Keratinocyte (primary cell): Measurements from ENCODE around the gene FRMD1. TPM values are rescaled to one million over a fixed set of nuclear protein-coding genes. Genes with fewer than 3 reads are reported as not detected.

Source experiments
- DNase-seq: peaks from one replicate; pipeline ENCODE4 v3.0.0-alpha.2; 2011; ENCODE audit warnings: low read depth, missing footprints, low spot score
- FAIRE-seq: peaks from 2 replicates; lab custom pipeline; 2011; peaks lifted over from hg19 to GRCh38; lab: Jason Lieb, UNC
- H2AFZ ChIP-seq: 2 replicates; pipeline ENCODE4 v1.6.0; 2012; ENCODE audit warnings: low read length, control low read depth, inconsistent platforms; ENCODE audit not compliant: control insufficient read depth
- H3K27ac ChIP-seq: 2 replicates; pipeline ENCODE4 v1.5.1; 2011; ENCODE audit warnings: low read length; ENCODE audit not compliant: control insufficient read depth, insufficient read depth
- H3K27me3 ChIP-seq: 3 replicates; pipeline ENCODE4 v1.6.0; 2011; ENCODE audit warnings: low read length; ENCODE audit not compliant: control insufficient read depth, insufficient read depth; ENCODE audit errors: extremely low read depth
- H3K36me3 ChIP-seq, 2 experiments: 2 replicates in 1 of 2; 3 replicates in 1 of 2; pipeline ENCODE4 v1.5.1; 2011; ENCODE audit warnings: low read length in 2 of 2, mild to moderate bottlenecking in 1 of 2; ENCODE audit not compliant: control insufficient read depth in 2 of 2, insufficient read depth in 2 of 2; ENCODE audit errors: extremely low read depth in 1 of 2
- H3K4me1 ChIP-seq: 3 replicates; pipeline ENCODE4 v1.5.1; 2011; ENCODE audit warnings: low read length; ENCODE audit not compliant: control insufficient read depth, insufficient read depth; ENCODE audit errors: extremely low read depth
- H3K4me2 ChIP-seq: 3 replicates; pipeline ENCODE4 v1.6.0; 2011; ENCODE audit warnings: low read depth, low read length; ENCODE audit not compliant: control insufficient read depth, insufficient read depth; ENCODE audit errors: extremely low read depth
- H3K4me3 ChIP-seq, 3 experiments: fragments of 200-600 bp in 1 of 3; sonication (generic) in 1 of 3; 2 replicates in 2 of 3; 3 replicates in 1 of 3; pipeline ENCODE4 v1.5.1; 2011 to 2016; ENCODE audit warnings: low read length in 3 of 3, mild to moderate bottlenecking in 3 of 3, control low read depth in 2 of 3, inconsistent platforms in 1 of 3, low read depth in 1 of 3, mixed read lengths in 1 of 3, mixed run types in 1 of 3, moderate library complexity in 1 of 3; ENCODE audit not compliant: control insufficient read depth in 2 of 3, insufficient read depth in 2 of 3; ENCODE audit errors: extremely low read depth in 1 of 3
- H3K79me2 ChIP-seq: 2 replicates; pipeline ENCODE4 v1.6.0; 2012; ENCODE audit warnings: low read length; ENCODE audit not compliant: control insufficient read depth, insufficient read depth
- H3K9ac ChIP-seq: 3 replicates; pipeline ENCODE4 v1.6.0; 2011; ENCODE audit warnings: low read length; ENCODE audit not compliant: control insufficient read depth, insufficient read depth; ENCODE audit errors: extremely low read depth
- H3K9me1 ChIP-seq: 3 replicates; pipeline ENCODE4 v1.6.0; 2011; ENCODE audit warnings: low read length; ENCODE audit not compliant: control insufficient read depth, insufficient read depth; ENCODE audit errors: extremely low read depth
- H3K9me3 ChIP-seq: 2 replicates; pipeline ENCODE4 v1.5.1; 2012; ENCODE audit warnings: low read depth, low read length; ENCODE audit not compliant: control insufficient read depth
- H4K20me1 ChIP-seq: 3 replicates; pipeline ENCODE4 v1.6.0; 2011; ENCODE audit warnings: low read length; ENCODE audit not compliant: control insufficient read depth, insufficient read depth; ENCODE audit errors: extremely low read depth
- EZH2 ChIP-seq: IDR thresholded peaks from one replicate; pipeline ENCODE4 v1.6.1; 2012; ENCODE audit warnings: inconsistent platforms, mild to moderate bottlenecking, low read length, moderate library complexity
- dilution Hi-C: fragments of 300-500 bp; cut with MboI; formaldehyde crosslinking; loops from one replicate; pipeline ENCODE4 v1.7.0; 2020; ENCODE audit warnings: low sequenced_read_pairs; ENCODE audit not compliant: extremely low pct_ligation_motif_present
- polyA plus RNA-seq, 5 experiments: library from polyadenylated mRNA; depleted of rRNA in 3 of 5; stranded (reverse) in 3 of 5; stranded (forward) in 1 of 5; unstranded in 1 of 5; fragments of >200 nt; gene quantifications; 1 replicate in 1 of 5; 2 replicates in 3 of 5; 3 replicates in 1 of 5; pipeline versions ENCODE4 v1.2.1 to v1.2.3, GENCODE V29; 2011 to 2012; ENCODE audit warnings: missing spikeins in 2 of 5, low read depth in 1 of 5, low replicate concordance in 1 of 5
- TF ChIP-seq, protein P1 (sequence below), 3 experiments: IDR thresholded peaks in 1 of 3; conservative IDR thresholded peaks in 1 of 3; optimal IDR thresholded peaks in 1 of 3; 2 replicates in 2 of 3; 3 replicates in 1 of 3; pipeline versions ENCODE3 to v1.5.1; 2011; ENCODE audit warnings: low read length in 3 of 3, mild to moderate bottlenecking in 3 of 3, moderate library complexity in 2 of 3, control low read depth in 1 of 3, inconsistent platforms in 1 of 3; ENCODE audit not compliant: insufficient read depth in 2 of 3; ENCODE audit errors: extremely low read depth in 1 of 3

Gene FRMD1
- polyA plus RNA-seq, 1 donor (not counting 4 experiments of a cell fraction or from before 2014, with no cell fraction given), result not detected

DNA sequence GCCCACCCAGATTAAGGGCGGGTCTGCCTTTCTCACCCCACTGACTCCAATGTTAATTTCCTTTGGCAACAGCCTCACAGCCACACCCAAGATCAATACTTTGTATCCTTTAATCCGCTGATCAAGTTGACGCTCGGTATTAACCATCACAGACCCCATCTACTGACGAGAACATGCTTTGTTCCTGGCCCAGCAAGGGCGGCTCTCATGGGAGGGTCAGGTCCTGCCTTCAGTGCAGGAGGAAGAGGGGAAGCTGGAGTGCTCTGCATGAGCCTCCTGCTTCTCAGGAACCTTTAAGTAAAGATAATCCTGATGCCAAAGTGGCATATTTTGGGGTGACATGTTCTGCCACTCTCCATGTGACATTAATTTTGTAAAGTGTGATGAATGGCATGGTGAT, 73.2 kb downstream of the FRMD1 start:
- Histone ChIP-seq H3K27ac (no peak overlapping the region), H3K9ac (no peak overlapping the region), H3K4me1 (peaks cover 8% of the 10 kb centered on the region), H3K4me3 (no peak overlapping the region), H2AFZ (no peak overlapping the region), H3K9me1 (no peaks in the 10 kb centered on the region), H3K4me2 (no peak overlapping the region), H3K9me3 (peaks cover 2% of the 10 kb centered on the region), H3K79me2 (no peaks in the 10 kb centered on the region), H3K27me3 (peaks cover 47% of the 10 kb centered on the region), H3K36me3 (no peaks in the 10 kb centered on the region), H4K20me1 (no peaks in the 10 kb centered on the region)
- no peak for FAIRE-seq
- no peak for DNase-seq
- TF ChIP-seq EZH2, result no peak
- TF ChIP-seq, protein P1, sequence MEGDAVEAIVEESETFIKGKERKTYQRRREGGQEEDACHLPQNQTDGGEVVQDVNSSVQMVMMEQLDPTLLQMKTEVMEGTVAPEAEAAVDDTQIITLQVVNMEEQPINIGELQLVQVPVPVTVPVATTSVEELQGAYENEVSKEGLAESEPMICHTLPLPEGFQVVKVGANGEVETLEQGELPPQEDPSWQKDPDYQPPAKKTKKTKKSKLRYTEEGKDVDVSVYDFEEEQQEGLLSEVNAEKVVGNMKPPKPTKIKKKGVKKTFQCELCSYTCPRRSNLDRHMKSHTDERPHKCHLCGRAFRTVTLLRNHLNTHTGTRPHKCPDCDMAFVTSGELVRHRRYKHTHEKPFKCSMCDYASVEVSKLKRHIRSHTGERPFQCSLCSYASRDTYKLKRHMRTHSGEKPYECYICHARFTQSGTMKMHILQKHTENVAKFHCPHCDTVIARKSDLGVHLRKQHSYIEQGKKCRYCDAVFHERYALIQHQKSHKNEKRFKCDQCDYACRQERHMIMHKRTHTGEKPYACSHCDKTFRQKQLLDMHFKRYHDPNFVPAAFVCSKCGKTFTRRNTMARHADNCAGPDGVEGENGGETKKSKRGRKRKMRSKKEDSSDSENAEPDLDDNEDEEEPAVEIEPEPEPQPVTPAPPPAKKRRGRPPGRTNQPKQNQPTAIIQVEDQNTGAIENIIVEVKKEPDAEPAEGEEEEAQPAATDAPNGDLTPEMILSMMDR (optimal IDR thresholded peaks at IDR 0.05 in 1 of 3, IDR thresholded peaks at IDR 0.05 in 1 of 3, conservative IDR thresholded peaks at IDR 0.05 in 1 of 3; ENCODE audit: extremely low read depth in 1 of 3, insufficient read depth in 2 of 3, low read length in 3 of 3), result no peak
- dilution Hi-C loops, result no loop called here

DNA sequence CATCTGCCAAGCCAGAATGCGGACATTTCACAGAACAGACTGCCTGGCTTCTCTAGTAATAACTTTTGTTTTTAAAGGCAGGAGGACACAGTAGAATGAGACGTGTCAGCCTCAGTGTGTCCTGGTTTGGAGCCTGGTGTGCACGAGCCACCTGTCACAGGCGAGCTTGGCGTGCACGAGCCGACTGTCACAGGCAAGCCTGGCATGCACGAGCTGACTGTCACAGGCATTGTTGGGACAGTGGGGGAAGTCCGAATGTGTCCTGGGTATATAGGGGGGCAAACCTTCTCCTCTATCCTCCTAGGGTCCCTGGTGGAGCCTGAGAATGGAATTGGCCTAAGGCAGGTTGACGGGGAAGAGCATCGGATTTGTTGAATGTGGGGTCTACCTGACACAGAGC, 74.1 kb downstream of the FRMD1 start:
- no peaks in the 10 kb centered on the region for H4K20me1 ChIP-seq
- no peak for DNase-seq
- no peak overlapping the region for H3K4me3 ChIP-seq
- no peak for TF ChIP-seq EZH2
- TF ChIP-seq, protein P1 (optimal IDR thresholded peaks at IDR 0.05 in 1 of 3, IDR thresholded peaks at IDR 0.05 in 1 of 3, conservative IDR thresholded peaks at IDR 0.05 in 1 of 3; ENCODE audit: extremely low read depth in 1 of 3, insufficient read depth in 2 of 3, low read length in 3 of 3), result no peak
- H3K27me3 ChIP-seq, result peaks cover 47% of the 10 kb centered on the region
- H2AFZ ChIP-seq, result no peak overlapping the region
- H3K79me2 ChIP-seq, result no peaks in the 10 kb centered on the region
- H3K4me2 ChIP-seq, result no peak overlapping the region
- H3K4me1 ChIP-seq, result peaks cover 8% of the 10 kb centered on the region
- H3K9me3 ChIP-seq, result no peaks in the 10 kb centered on the region
- no peak overlapping the region for H3K9ac ChIP-seq
- FAIRE-seq, result no peak
- H3K36me3 ChIP-seq, result no peaks in the 10 kb centered on the region
- dilution Hi-C loops, result no loop called here
- H3K9me1 ChIP-seq, result no peaks in the 10 kb centered on the region
- H3K27ac ChIP-seq, result no peak overlapping the region
